H9 (cell line): ENCODE results near the gene PAX3. TPM values are rescaled to one million over a fixed set of nuclear protein-coding genes. Genes with fewer than 3 reads are reported as not detected.

Experiments
- DNase-seq: peaks from one replicate; pipeline ENCODE4 v3.0.0-alpha.2; 2017
- H2AFZ ChIP-seq: one replicate; pipeline ENCODE4 v1.6.1; 2013; ENCODE audit warnings: mild to moderate bottlenecking, low read length, control low read depth, moderate library complexity
- H2AK5ac ChIP-seq: 2 replicates; pipeline ENCODE4 v1.6.1; 2013; ENCODE audit warnings: low read length, control low read depth, mixed read lengths; ENCODE audit not compliant: insufficient read length
- H2BK120ac ChIP-seq: one replicate; pipeline ENCODE4 v1.6.1; 2013; ENCODE audit warnings: low read depth, mild to moderate bottlenecking, low read length, control low read depth, inconsistent platforms; ENCODE audit not compliant: poor library complexity, severe bottlenecking
- H2BK12ac ChIP-seq: 2 replicates; pipeline ENCODE4 v1.6.1; 2013; ENCODE audit warnings: low read length, control low read depth, mixed read lengths, low read depth; ENCODE audit not compliant: insufficient read length
- H2BK15ac ChIP-seq: 2 replicates; pipeline ENCODE4 v1.6.1; 2013; ENCODE audit warnings: low read depth, low read length, control low read depth
- H2BK20ac ChIP-seq: one replicate; pipeline ENCODE4 v1.6.1; 2013; ENCODE audit warnings: low read depth, mild to moderate bottlenecking, low read length, control low read depth, inconsistent platforms; ENCODE audit not compliant: poor library complexity, severe bottlenecking
- H2BK5ac ChIP-seq: 2 replicates; pipeline ENCODE4 v1.6.1; 2013; ENCODE audit warnings: low read length, control low read depth, mixed read lengths; ENCODE audit not compliant: insufficient read length
- H3K14ac ChIP-seq: 2 replicates; pipeline ENCODE4 v1.6.1; 2013; ENCODE audit warnings: low read length, control low read depth; ENCODE audit not compliant: insufficient read depth
- H3K18ac ChIP-seq: 2 replicates; pipeline ENCODE4 v1.6.1; 2013; ENCODE audit warnings: low read depth, mild to moderate bottlenecking, mixed read lengths, low read length, control low read depth; ENCODE audit not compliant: insufficient read length
- H3K23ac ChIP-seq: 2 replicates; pipeline ENCODE4 v1.6.1; 2013; ENCODE audit warnings: low read length, control low read depth, mixed read lengths, low read depth; ENCODE audit not compliant: insufficient read length
- H3K23me2 ChIP-seq: 2 replicates; pipeline ENCODE4 v1.6.1; 2013; ENCODE audit warnings: low read depth, mild to moderate bottlenecking, mixed read lengths, low read length, control low read depth; ENCODE audit not compliant: insufficient read length, poor library complexity, severe bottlenecking
- H3K27ac ChIP-seq: 2 replicates; pipeline ENCODE4 v1.5.1; 2013; ENCODE audit warnings: low read length, control low read depth, mixed read lengths, low read depth; ENCODE audit not compliant: insufficient read length
- H3K27me3 ChIP-seq: 2 replicates; pipeline ENCODE4 v1.6.1; 2013; ENCODE audit warnings: low read length, control low read depth, inconsistent platforms; ENCODE audit not compliant: insufficient read depth
- H3K4ac ChIP-seq: 2 replicates; pipeline ENCODE4 v1.6.1; 2013; ENCODE audit warnings: low read depth, mild to moderate bottlenecking, control low read depth, inconsistent platforms, low read length, moderate library complexity
- H3K4me1 ChIP-seq: 2 replicates; pipeline ENCODE4 v1.6.1; 2013; ENCODE audit warnings: low read length, control low read depth, inconsistent platforms; ENCODE audit not compliant: insufficient read depth
- H3K4me2 ChIP-seq: 2 replicates; pipeline ENCODE4 v1.6.1; 2013; ENCODE audit warnings: low read length, control low read depth, mixed read lengths; ENCODE audit not compliant: insufficient read length, insufficient read depth
- H3K56ac ChIP-seq: 2 replicates; pipeline ENCODE4 v1.6.1; 2013; ENCODE audit warnings: low read depth, mild to moderate bottlenecking, mixed read lengths, low read length, control low read depth; ENCODE audit not compliant: insufficient read length
- H3K79me1 ChIP-seq: 2 replicates; pipeline ENCODE4 v1.6.1; 2013; ENCODE audit warnings: low read depth, mild to moderate bottlenecking, moderate library complexity, low read length, control low read depth, inconsistent platforms; ENCODE audit not compliant: insufficient read depth, poor library complexity, severe bottlenecking
- H3K79me2 ChIP-seq: 2 replicates; pipeline ENCODE4 v1.6.1; 2013; ENCODE audit warnings: low read length, control low read depth, inconsistent platforms; ENCODE audit not compliant: insufficient read depth
- H3K9ac ChIP-seq: 2 replicates; pipeline ENCODE4 v1.6.1; 2013; ENCODE audit warnings: low read length, control low read depth, mixed read lengths; ENCODE audit not compliant: insufficient read length; ENCODE audit errors: extremely low read depth
- H3K9me3 ChIP-seq: one replicate; pipeline ENCODE4 v1.6.1; 2013; ENCODE audit warnings: low read depth, low read length, inconsistent platforms; ENCODE audit not compliant: control insufficient read depth
- H3T11ph ChIP-seq: one replicate; pipeline ENCODE4 v1.6.1; 2013; ENCODE audit warnings: mild to moderate bottlenecking, low read length, control low read depth, inconsistent platforms
- H4K20me1 ChIP-seq: one replicate; pipeline ENCODE4 v1.6.1; 2013; ENCODE audit not compliant: control insufficient read depth, insufficient read length, insufficient read depth
- H4K5ac ChIP-seq: 2 replicates; pipeline ENCODE4 v1.6.1; 2013; ENCODE audit warnings: low read depth, mild to moderate bottlenecking, mixed read lengths, low read length, control low read depth; ENCODE audit not compliant: insufficient read length
- H4K8ac ChIP-seq: replicated peaks from 2 replicates; pipeline ENCODE4 v1.6.1; 2013; ENCODE audit warnings: low read length, control low read depth, mixed read lengths, low read depth; ENCODE audit not compliant: insufficient read length
- H4K91ac ChIP-seq: 2 replicates; pipeline ENCODE4 v1.6.1; 2013; ENCODE audit warnings: low read depth, mild to moderate bottlenecking, moderate library complexity, mixed read lengths, low read length, control low read depth; ENCODE audit not compliant: insufficient read length
- H3K27ac Mint-ChIP-seq, 3 experiments: 2 replicates in 2 of 3; 3 replicates in 1 of 3; pipeline ENCODE4 v1.8.0; 2020 to 2021; ENCODE audit warnings: mixed read lengths in 3 of 3, mild to moderate bottlenecking in 1 of 3, moderate library complexity in 1 of 3
- H3K27me3 Mint-ChIP-seq: 2 replicates; pipeline ENCODE4 v1.8.0; 2021; ENCODE audit warnings: low read depth, mild to moderate bottlenecking, moderate library complexity, mixed read lengths
- H3K36me3 Mint-ChIP-seq, 3 experiments: 2 replicates in 2 of 3; 3 replicates in 1 of 3; pipeline ENCODE4 v1.8.0; 2020 to 2021; ENCODE audit warnings: low read depth in 3 of 3, mixed read lengths in 3 of 3; ENCODE audit not compliant: insufficient read depth in 1 of 3
- H3K4me1 Mint-ChIP-seq, 2 experiments: 2 replicates each; pipeline ENCODE4 v1.8.0; 2020; ENCODE audit warnings: mixed read lengths in 2 of 2
- H3K4me3 Mint-ChIP-seq, 2 experiments: 2 replicates in 1 of 2; 3 replicates in 1 of 2; pipeline ENCODE4 v1.8.0; 2020 to 2021; ENCODE audit warnings: mild to moderate bottlenecking in 2 of 2, mixed read lengths in 2 of 2, moderate library complexity in 1 of 2
- H3K9me3 Mint-ChIP-seq, 2 experiments: 2 replicates in 1 of 2; 3 replicates in 1 of 2; pipeline ENCODE4 v1.8.0; 2020; ENCODE audit warnings: mild to moderate bottlenecking in 2 of 2, mixed read lengths in 2 of 2, moderate library complexity in 1 of 2
- WGBS: extraction: QIAGEN DNeasy Blood & Tissue Kit; methylation state at CpG from one replicate; pipeline ENCODE4 v1.1.7; 2013; ENCODE audit warnings: missing lambda C conversion rate, low lambda C conversion rate, mixed read lengths; ENCODE audit not compliant: insufficient read length; ENCODE audit errors: extremely low coverage; 5-methylcytosine and 5-hydroxymethylcytosine counted together
- total RNA-seq: library from RNA; stranded (reverse); gene quantifications from 2 replicates; pipeline ENCODE4 v1.2.1, GENCODE V29; 2021
- TF ChIP-seq, protein P1 (sequence below): fragments of 200-600 bp; sonication (generic); conservative IDR thresholded peaks from 3 replicates; pipeline ENCODE4 v1.8.0; 2021; ENCODE audit warnings: antibody characterized with exemption, mild to moderate bottlenecking

PAX3 gene
- total RNA-seq, 1 experiment from 2014 or later, result not detected

DNA sequence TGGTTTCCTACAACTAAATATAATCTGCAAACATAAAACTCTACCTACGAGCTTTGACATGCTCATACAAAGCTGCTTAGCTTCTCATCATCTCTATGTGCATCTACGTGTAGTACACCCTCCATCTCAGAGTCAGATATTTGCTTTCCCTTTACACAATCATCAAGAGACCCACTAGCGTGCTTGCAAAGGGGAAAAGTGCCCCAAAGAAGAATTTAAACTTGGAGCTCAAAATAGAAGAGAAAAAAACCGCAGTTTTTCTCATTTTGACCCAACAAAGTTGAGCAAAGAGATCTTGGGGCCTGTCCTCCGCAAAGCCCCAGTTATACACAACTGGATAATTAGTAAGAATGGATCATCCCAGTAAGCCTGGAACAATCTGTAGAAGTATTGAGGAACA lies 104.1 kb downstream of the PAX3 start:
- no peak overlapping the region for H3K56ac ChIP-seq
- no peak overlapping the region for H3K27ac ChIP-seq
- no peak overlapping the region for H2BK5ac ChIP-seq
- H4K91ac ChIP-seq, result no peak overlapping the region
- no peak overlapping the region for H3K4me2 ChIP-seq
- H2BK120ac ChIP-seq, result no peak overlapping the region
- H3K79me1 ChIP-seq, result no peaks in the 10 kb centered on the region
- no peak overlapping the region for H3K4ac ChIP-seq
- DNase-seq, result no peak
- H2BK15ac ChIP-seq, result no peak overlapping the region
- H3K9me3 ChIP-seq, result no peaks in the 10 kb centered on the region
- Mint-ChIP-seq H3K4me1 (peaks cover 10 to 15% of the 10 kb centered on the region in 2 experiments), H3K36me3 (no peaks in the 10 kb centered on the region), H3K9me3 (no peaks in the 10 kb centered on the region), H3K27me3 (peaks cover 8% of the 10 kb centered on the region), H3K27ac (no peak overlapping the region; a peak in 1 of 7 replicates), H3K4me3 (no peak overlapping the region)
- H4K20me1 ChIP-seq, result no peaks in the 10 kb centered on the region
- TF ChIP-seq, protein P1, sequence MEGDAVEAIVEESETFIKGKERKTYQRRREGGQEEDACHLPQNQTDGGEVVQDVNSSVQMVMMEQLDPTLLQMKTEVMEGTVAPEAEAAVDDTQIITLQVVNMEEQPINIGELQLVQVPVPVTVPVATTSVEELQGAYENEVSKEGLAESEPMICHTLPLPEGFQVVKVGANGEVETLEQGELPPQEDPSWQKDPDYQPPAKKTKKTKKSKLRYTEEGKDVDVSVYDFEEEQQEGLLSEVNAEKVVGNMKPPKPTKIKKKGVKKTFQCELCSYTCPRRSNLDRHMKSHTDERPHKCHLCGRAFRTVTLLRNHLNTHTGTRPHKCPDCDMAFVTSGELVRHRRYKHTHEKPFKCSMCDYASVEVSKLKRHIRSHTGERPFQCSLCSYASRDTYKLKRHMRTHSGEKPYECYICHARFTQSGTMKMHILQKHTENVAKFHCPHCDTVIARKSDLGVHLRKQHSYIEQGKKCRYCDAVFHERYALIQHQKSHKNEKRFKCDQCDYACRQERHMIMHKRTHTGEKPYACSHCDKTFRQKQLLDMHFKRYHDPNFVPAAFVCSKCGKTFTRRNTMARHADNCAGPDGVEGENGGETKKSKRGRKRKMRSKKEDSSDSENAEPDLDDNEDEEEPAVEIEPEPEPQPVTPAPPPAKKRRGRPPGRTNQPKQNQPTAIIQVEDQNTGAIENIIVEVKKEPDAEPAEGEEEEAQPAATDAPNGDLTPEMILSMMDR, result no peak
- no peaks in the 10 kb centered on the region for H3K79me2 ChIP-seq
- no CpG with 5 or more reads among the region's 5 CpGs for WGBS
- H4K5ac ChIP-seq, result no peak overlapping the region
- no peaks in the 10 kb centered on the region for H3K23me2 ChIP-seq
- no peak overlapping the region for H2AFZ ChIP-seq
- H3K27me3 ChIP-seq, result no peaks in the 10 kb centered on the region
- H3K14ac ChIP-seq, result no peak overlapping the region
- no peak overlapping the region for H3K18ac ChIP-seq
- H3K23ac ChIP-seq, result no peak overlapping the region
- H3T11ph ChIP-seq, result no peak overlapping the region
- H2BK12ac ChIP-seq, result no peak overlapping the region
- H3K9ac ChIP-seq, result no peak overlapping the region
- no peaks in the 10 kb centered on the region; the same call in 1 of the 2 replicates for H3K4me1 ChIP-seq
- H2BK20ac ChIP-seq, result no peak overlapping the region
- no peak overlapping the region for H4K8ac ChIP-seq
- no peak overlapping the region for H2AK5ac ChIP-seq
